Activated naive CD8-positive, alpha-beta T cell (primary cell): ENCODE measurements around the gene DACT3.

Experiments
- H3K27ac Mint-ChIP-seq: one replicate; pipeline ENCODE4 v1.8.0; 2021; ENCODE audit warnings: mixed read lengths
- H3K27me3 Mint-ChIP-seq: one replicate; pipeline ENCODE4 v1.8.0; 2021; ENCODE audit warnings: mixed read lengths
- H3K36me3 Mint-ChIP-seq: one replicate; pipeline ENCODE4 v1.8.0; 2021; ENCODE audit warnings: mixed read lengths
- H3K4me1 Mint-ChIP-seq: one replicate; pipeline ENCODE4 v1.8.0; 2021; ENCODE audit warnings: low read depth, mixed read lengths
- H3K4me3 Mint-ChIP-seq: one replicate; pipeline ENCODE4 v1.8.0; 2021; ENCODE audit warnings: mild to moderate bottlenecking, mixed read lengths
- H3K9me3 Mint-ChIP-seq: one replicate; pipeline ENCODE4 v1.8.0; 2021; ENCODE audit warnings: low read depth, mixed read lengths

DACT3 gene

GRCh38 chr19:46604781-46605355, 56.1 kb downstream of the DACT3 start:
- Mint-ChIP-seq H3K27ac (no peak overlapping the region), H3K4me3 (no peak overlapping the region), H3K27me3 (no peaks in the 10 kb centered on the region), H3K36me3 (peaks cover 6% of the 10 kb centered on the region), H3K4me1 (peaks cover 40% of the 10 kb centered on the region), H3K9me3 (no peaks in the 10 kb centered on the region)

DNA sequence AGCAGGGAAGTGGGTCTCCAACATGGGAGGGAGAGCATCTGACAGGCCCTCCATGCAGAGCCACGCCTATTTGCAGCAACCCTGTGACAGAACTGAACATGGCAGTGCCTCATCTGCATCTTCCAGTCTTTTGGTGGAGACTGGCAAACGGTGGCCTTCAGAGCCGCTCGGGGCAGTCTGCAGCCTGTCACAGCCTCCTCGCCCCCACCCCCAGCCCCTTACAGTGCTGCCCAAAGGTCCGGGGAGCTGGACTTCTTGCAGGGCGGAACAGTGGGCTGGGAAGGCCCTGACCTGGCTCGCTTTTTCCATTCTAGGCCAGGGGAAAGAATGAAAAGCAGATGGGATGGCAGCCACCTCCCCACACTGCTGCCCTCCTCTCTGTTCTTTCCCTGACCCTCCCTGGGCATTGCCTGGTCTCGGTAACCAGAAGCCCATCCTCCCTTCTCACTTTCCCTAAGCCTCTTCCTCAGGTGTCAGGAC, 57.2 kb downstream of the DACT3 start:
- peaks cover 34% of the 10 kb centered on the region for H3K4me1 Mint-ChIP-seq
- no peaks in the 10 kb centered on the region for H3K27me3 Mint-ChIP-seq
- H3K36me3 Mint-ChIP-seq, result peaks cover 3% of the 10 kb centered on the region
- H3K9me3 Mint-ChIP-seq, result no peaks in the 10 kb centered on the region
- H3K27ac Mint-ChIP-seq, result peak overlapping the region; percentile 93
- peak overlapping the region; percentile 98 for H3K4me3 Mint-ChIP-seq

DNA sequence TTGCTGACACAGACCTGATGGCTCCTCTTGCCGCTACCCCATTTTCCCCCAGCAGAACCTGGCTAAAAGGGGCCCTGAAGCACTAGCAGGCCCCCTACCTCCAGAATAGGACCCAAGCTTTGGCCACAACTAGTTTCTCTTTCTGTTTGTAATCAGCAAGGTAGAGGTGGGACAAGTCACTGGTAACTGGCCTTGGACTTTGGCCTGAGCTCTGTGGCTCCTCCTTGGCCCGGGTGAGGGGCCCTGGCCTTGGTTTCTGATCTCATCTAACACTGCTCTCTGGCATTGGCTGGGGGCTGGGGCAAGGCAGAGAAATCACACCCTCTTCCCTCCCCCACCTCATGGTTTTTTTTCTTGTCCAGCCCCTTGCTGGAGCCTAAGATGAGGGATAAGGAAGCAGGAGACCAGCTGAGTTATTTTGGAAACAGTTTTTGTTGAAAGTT, 57.8 kb downstream of the DACT3 start:
- Mint-ChIP-seq H3K27ac (peak overlapping the region; percentile 93), H3K9me3 (peaks cover 4% of the 10 kb centered on the region), H3K4me3 (peak overlapping the region; percentile 98), H3K36me3 (peaks cover 6% of the 10 kb centered on the region), H3K27me3 (no peaks in the 10 kb centered on the region), H3K4me1 (peaks cover 35% of the 10 kb centered on the region)

DNA sequence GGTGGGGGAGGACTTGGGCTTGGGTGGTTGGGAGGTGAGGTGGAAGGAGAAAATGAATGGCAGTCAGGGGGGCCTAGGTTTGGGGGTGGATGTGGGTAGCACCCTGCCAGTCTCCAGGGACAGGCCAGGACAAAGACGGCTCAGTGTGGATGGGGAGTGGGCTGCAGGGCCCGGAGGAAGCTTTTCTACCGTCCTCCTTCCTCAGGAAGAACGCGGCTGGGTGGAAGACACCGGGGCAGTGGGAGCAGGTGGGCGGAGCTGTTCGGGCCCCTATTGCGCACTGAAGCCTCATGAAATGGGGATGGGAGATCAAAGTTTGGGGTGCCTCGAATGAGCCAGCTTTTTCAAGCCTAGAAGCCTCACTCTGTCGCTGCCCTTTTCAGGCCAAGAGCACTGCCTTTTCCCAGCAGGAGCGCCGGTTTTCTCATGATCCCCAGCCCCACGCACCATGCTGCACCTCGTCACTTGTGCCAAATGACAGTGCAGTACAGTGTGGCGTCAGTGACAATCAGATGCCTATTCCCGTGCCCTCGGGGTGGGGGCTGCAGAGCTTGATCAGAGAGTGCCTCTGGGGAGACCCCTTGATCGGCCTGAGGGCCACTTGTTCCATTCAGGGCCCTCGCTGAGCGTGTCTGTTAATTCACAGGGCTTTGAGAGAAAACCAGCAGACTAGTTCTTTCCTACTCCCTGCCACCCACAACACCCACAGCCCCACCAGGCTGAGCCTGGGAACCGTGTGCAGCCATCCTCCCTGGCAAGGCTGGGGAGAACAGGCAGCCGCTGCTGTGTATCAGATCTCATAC, 58.4 kb downstream of the DACT3 start:
- Mint-ChIP-seq H3K4me3 (peak overlapping the region; percentile 98), H3K4me1 (peaks cover 36% of the 10 kb centered on the region), H3K27me3 (no peaks in the 10 kb centered on the region), H3K27ac (peak overlapping the region; percentile 93), H3K9me3 (peaks cover 4% of the 10 kb centered on the region), H3K36me3 (peaks cover 6% of the 10 kb centered on the region)

DNA sequence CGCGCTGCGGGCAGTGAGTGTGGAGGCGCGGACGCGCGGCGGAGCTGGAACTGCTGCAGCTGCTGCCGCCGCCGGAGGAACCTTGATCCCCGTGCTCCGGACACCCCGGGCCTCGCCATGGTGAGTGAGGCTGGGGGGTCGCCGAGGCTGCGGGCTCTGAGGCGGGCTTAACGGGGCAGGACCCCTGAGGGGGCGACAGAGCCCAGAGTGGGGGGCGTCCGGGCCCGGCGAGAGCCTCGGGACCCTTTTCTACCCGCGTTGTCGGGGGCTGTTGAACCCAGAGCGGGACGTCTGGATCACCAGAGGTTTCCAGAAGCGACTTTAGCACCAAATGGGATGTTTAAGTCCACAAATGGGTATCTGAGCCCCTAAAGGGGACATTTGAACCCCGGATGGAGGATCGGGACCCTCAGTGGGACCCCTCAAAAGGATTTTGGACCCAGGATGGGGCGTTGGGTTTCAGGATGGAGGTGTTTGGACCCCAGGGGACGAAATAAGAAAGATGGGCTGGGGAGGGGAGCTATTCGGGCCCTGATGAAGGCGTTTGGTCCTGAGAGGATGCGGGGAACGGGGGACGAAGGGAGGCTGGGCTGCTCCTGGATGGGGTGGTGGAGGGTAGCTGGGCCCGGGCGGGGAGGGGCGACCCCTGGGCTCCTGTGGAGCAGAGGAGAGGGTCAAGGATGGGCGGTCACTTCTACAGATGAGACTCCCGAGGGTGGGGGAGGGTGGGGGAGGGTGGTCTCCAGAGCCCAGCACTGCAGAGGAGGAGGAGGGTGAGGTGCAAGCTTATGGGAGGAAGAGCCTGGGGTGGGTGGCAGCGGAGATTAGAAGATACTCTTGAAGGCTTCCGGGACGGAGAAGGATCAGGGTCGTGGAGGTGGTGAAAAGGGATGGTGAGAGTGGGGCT, 59.4 kb downstream of the DACT3 start, which contains the start of gene CALM3:
CALM3 (plus strand) TSS at position 13 of the 907 bp plus-strand sequence; CDS start at position 118, 105 bp downstream.
- Mint-ChIP-seq H3K4me1 (peaks cover 38% of the 10 kb centered on the region), H3K36me3 (peaks cover 6% of the 10 kb centered on the region), H3K27ac (peak within 1 kb of the TSS; percentile 100), H3K9me3 (peaks cover 4% of the 10 kb centered on the region), H3K27me3 (no peaks in the 10 kb centered on the region), H3K4me3 (peak within 1 kb of the TSS; percentile 98)

DNA sequence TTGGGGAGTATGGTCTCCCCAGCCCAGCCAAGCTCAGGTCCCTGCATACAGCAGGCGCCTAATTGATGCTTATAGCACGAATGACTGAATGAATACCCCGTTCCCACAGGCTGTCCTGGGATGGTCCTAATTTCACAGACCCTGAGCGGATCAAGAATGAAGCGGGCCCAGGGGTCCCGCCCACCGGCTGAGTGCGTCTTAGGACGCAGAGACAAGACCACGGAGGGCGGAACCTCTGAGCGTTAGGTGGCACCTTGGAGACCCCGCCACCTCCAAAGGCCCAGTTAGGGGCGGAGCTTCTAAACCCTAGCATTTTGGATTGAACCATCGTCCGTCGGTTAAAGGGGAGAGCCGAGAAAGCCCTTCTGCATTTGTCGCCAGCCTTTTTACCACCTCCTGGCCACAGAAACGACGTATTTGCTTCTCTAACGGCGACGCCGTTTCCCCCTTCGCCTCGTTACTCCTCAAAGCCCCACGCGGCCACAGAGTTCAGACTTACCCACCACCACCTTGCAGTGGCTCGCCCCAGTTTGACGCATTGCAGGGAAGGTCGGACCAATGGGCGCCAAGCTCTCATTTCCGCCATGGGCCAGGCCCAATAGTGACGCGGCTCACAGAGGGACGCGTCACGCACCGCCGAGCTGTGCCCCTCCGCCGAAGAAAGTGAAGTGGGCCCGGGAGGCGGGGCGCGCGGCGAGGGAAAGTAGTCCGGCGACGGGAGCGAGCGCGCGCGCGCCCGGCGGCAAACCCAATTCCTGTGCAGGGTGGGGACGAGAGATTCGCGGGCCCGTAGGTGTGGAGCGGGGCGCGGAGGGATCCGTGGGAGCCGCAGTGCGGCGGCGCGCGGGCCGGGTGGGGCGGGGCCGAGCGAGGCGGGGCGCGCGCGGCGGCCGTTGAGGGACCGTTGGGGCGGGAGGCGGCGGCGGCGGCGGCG, 60.3 kb downstream of the DACT3 start:
- H3K4me3 Mint-ChIP-seq, result peak overlapping the region; percentile 98
- H3K27ac Mint-ChIP-seq, result peak overlapping the region; percentile 100
- peaks cover 4% of the 10 kb centered on the region for H3K9me3 Mint-ChIP-seq
- H3K27me3 Mint-ChIP-seq, result no peaks in the 10 kb centered on the region
- H3K4me1 Mint-ChIP-seq, result peaks cover 32% of the 10 kb centered on the region
- H3K36me3 Mint-ChIP-seq, result peaks cover 3% of the 10 kb centered on the region

- no peaks in the 10 kb centered on the region for H3K27me3 Mint-ChIP-seq
- H3K9me3 Mint-ChIP-seq, result peaks cover 4% of the 10 kb centered on the region
- H3K4me3 Mint-ChIP-seq, result peak overlapping the region; percentile 98
- H3K36me3 Mint-ChIP-seq, result peaks cover 3% of the 10 kb centered on the region
- H3K27ac Mint-ChIP-seq, result peak overlapping the region; percentile 100
- H3K4me1 Mint-ChIP-seq, result peaks cover 30% of the 10 kb centered on the region
Measured at GRCh38 chr19:46599716-46600373, 61.1 kb downstream of the DACT3 start.

DNA sequence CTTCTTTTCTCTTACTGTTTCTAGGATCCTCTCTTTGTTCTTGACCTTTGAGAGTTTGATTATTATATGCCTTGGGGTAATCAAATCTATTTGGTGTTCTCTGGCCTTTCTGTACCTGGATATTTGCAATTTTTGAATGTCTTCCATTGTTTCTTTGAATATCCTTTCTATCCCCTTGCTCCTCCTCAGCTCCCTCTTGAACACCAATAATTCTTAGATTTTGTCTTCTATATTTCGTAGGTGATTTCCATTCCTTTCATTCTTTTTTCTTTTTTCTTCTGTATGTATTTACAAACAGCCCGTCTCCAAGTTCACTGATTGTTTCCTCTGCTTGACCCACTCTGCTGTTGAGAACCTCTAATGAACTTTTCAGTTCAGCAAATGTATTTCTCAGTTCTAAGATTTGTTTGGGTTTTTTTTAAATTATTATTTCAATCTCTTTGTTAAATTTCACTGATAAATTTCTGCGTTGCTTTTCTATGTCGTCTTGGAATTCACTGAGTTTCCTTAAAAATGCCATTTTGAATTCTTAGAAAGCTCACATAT, 62.5 kb downstream of the DACT3 start:
- Mint-ChIP-seq H3K36me3 (peaks cover 3% of the 10 kb centered on the region), H3K27ac (peak overlapping the region; percentile 22), H3K27me3 (no peaks in the 10 kb centered on the region), H3K4me3 (no peak overlapping the region), H3K9me3 (peaks cover 4% of the 10 kb centered on the region), H3K4me1 (peaks cover 27% of the 10 kb centered on the region)
